ENCODE measurements around the gene SOD2.
"Not testable (repeated sequence)": the region's sequence is repeated elsewhere in the genome, so short reads cannot be mapped to it uniquely, and the experiment has no call there.

Gene SOD2

GRCh38 chr6:159716247-159717096 is 23.4 kb upstream of the SOD2 start:
- DNase-seq (ENCODE audit: low spot score): peak; percentile 56

- DNase-seq (ENCODE audit: low spot score): no peak
These were observed 22.6 kb upstream of the SOD2 start for GRCh38 chr6:159715605-159716004.

- DNase-seq (ENCODE audit: low spot score): no peak
These were observed 22.1 kb upstream of the SOD2 start for GRCh38 chr6:159715166-159715565.

- DNase-seq (ENCODE audit: low spot score): no peak
These were observed 21.4 kb upstream of the SOD2 start for GRCh38 chr6:159714404-159714803.

GRCh38 chr6:159713984-159714383 is 20.9 kb upstream of the SOD2 start:
- no peak for DNase-seq (ENCODE audit: low spot score)

GRCh38 chr6:159712389-159712788 is 19.3 kb upstream of the SOD2 start:
- not testable (repeated sequence) for DNase-seq (ENCODE audit: low spot score)

GRCh38 chr6:159710603-159711002 is 17.6 kb upstream of the SOD2 start:
- not testable (repeated sequence) for DNase-seq (ENCODE audit: low spot score)

GRCh38 chr6:159701413-159701999 is 8.5 kb upstream of the SOD2 start:
- DNase-seq (ENCODE audit: low spot score): no peak

GRCh38 chr6:159700970-159701369 is 7.9 kb upstream of the SOD2 start:
- no peak for DNase-seq (ENCODE audit: low spot score)

- no peak for DNase-seq (ENCODE audit: low spot score)
These were observed 2.9 kb upstream of the SOD2 start for GRCh38 chr6:159695984-159696383.

- peak; percentile 21 for DNase-seq (ENCODE audit: low spot score)
These were observed 979 bp upstream of the SOD2 start for GRCh38 chr6:159693894-159694545.

- DNase-seq (ENCODE audit: low spot score): peak; percentile 31
These were observed 526 bp downstream of the SOD2 start for GRCh38 chr6:159692303-159693127.

GRCh38 chr6:159691963-159692287 is 1.1 kb downstream of the SOD2 start:
- no peak for DNase-seq (ENCODE audit: low spot score)

GRCh38 chr6:159691133-159691962 is 1.7 kb downstream of the SOD2 start:
- peak; percentile 76 for DNase-seq (ENCODE audit: low spot score)

- DNase-seq (ENCODE audit: low spot score): not testable (repeated sequence)
These were observed 2.9 kb downstream of the SOD2 start for GRCh38 chr6:159690135-159690534.

- DNase-seq (ENCODE audit: low spot score): no peak
These were observed 4.0 kb downstream of the SOD2 start for GRCh38 chr6:159689001-159689400.

- no peak for DNase-seq (ENCODE audit: low spot score)
These were observed 4.7 kb downstream of the SOD2 start for GRCh38 chr6:159688266-159688905.

GRCh38 chr6:159687341-159687740 is 5.7 kb downstream of the SOD2 start:
- DNase-seq (ENCODE audit: low spot score): no peak

- no peak for DNase-seq (ENCODE audit: low spot score)
These were observed 6.3 kb downstream of the SOD2 start for GRCh38 chr6:159686703-159687102.

GRCh38 chr6:159686040-159686439 is 7.0 kb downstream of the SOD2 start:
- no peak for DNase-seq (ENCODE audit: low spot score)

GRCh38 chr6:159684013-159684304 is 9.1 kb downstream of the SOD2 start:
- no peak for DNase-seq (ENCODE audit: low spot score)
